Prostate gland (tissue), 2 donors: ENCODE data around the gene WDR59.
A peak's percentile ranks its signal among the peaks of the same experiment; 100 is the strongest.

Experiments
- POLR2A ChIP-seq: fragments of 450-650 bp; IDR thresholded peaks from one replicate; pipeline ENCODE4 v1.6.1; 2016; ENCODE audit warnings: antibody characterized with exemption, mild to moderate bottlenecking
- TF ChIP-seq, protein P1 (sequence below), 4 experiments: fragments of 200-600 bp in 2 of 4; fragments of 450-650 bp in 2 of 4; sonication (generic) in 2 of 4; IDR thresholded peaks; 1 replicate in 3 of 4; 2 replicates in 1 of 4; pipeline ENCODE4 v1.5.1; 2016 to 2019; ENCODE audit warnings: antibody characterized with exemption in 4 of 4, mild to moderate bottlenecking in 2 of 4, moderate library complexity in 2 of 4

DNA sequence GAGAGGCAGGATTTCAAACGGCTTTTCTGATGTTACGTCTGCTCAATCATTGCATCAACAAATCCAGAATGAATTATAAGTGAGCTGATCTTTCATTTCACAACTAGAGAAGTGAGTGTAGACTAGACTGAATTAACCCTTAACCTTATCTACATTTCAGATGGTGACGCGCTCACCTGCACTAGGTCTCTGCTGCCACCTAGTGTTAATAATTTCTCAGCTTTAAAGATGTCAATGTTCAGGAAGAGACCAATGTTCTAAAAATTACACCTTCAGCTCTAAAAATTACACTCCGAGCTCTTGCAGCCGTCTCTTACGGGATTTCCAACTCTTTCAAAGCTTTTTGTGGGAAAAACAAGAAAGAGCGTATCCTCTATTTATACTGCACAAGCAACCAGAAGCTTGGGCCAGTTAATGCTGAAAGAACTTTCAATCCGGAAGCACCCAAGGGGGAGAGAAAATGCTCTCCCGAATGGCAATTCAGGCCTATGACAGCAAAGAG lies 122.1 kb downstream of the WDR59 start:
- TF ChIP-seq POLR2A, result no peak
- TF ChIP-seq, protein P1, sequence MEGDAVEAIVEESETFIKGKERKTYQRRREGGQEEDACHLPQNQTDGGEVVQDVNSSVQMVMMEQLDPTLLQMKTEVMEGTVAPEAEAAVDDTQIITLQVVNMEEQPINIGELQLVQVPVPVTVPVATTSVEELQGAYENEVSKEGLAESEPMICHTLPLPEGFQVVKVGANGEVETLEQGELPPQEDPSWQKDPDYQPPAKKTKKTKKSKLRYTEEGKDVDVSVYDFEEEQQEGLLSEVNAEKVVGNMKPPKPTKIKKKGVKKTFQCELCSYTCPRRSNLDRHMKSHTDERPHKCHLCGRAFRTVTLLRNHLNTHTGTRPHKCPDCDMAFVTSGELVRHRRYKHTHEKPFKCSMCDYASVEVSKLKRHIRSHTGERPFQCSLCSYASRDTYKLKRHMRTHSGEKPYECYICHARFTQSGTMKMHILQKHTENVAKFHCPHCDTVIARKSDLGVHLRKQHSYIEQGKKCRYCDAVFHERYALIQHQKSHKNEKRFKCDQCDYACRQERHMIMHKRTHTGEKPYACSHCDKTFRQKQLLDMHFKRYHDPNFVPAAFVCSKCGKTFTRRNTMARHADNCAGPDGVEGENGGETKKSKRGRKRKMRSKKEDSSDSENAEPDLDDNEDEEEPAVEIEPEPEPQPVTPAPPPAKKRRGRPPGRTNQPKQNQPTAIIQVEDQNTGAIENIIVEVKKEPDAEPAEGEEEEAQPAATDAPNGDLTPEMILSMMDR (IDR thresholded peaks at IDR 0.05), result peak; percentile 73 to 90 (median 88)
